GM19025 (cell line): Measurements from ENCODE around the gene HOXC11.

ENCODE experiments used
- ATAC-seq: cut with Tn5 transposase; IDR thresholded peaks from one replicate; pipeline ENCODE4 v1.9.1; 2021; ENCODE audit warnings: mild to moderate bottlenecking, low read depth, moderate library complexity; ENCODE audit not compliant: unreplicated experiment

HOXC11 gene

DNA sequence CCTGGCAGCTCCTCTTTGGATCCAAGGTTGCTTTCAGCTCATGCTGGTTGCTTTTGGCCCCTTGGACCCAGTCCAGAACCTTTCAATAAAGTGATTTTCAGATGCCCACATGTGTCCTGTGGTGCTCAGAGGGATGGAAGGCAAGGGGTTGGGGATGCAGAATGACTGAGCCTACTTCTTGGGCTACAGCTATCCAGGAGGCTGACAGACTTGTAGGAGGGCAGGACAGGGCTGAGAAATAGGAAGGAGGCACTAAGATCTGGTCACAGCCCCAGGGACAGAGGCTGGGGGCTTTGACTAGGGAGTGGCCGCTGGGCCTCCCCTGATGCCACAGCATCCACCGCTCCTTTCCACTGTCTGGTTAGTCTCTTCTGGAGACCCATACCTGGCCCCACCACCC is 1.2 kb upstream of the HOXC11 start:
- ATAC-seq: no peak

DNA sequence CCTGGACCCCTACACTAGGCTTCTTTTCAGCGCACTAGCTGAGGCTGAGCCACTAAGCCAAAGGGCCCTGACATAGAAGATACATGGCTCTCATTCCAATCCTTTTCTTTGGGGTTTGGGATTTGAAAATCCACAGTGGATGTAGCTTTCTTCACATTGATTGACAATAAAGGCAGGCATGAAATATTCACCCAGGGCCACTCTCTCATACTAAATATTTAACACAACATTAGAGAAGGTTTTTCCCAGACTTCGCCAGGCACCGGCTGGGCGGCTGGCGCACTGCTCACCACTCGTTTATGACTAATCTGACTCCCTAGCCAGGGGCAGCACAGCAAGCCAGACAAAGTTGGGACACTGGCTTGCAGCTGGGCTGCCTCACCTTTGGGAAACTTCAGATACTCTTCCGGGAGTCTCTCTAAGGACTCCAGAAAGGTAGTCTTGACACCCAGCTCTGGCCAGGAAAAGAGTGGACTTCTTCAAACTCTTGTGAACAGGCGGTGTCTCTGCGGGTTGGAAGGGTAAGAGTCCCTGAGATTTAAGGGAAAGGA is 699 bp upstream of the HOXC11 start:
- ATAC-seq: no peak

DNA sequence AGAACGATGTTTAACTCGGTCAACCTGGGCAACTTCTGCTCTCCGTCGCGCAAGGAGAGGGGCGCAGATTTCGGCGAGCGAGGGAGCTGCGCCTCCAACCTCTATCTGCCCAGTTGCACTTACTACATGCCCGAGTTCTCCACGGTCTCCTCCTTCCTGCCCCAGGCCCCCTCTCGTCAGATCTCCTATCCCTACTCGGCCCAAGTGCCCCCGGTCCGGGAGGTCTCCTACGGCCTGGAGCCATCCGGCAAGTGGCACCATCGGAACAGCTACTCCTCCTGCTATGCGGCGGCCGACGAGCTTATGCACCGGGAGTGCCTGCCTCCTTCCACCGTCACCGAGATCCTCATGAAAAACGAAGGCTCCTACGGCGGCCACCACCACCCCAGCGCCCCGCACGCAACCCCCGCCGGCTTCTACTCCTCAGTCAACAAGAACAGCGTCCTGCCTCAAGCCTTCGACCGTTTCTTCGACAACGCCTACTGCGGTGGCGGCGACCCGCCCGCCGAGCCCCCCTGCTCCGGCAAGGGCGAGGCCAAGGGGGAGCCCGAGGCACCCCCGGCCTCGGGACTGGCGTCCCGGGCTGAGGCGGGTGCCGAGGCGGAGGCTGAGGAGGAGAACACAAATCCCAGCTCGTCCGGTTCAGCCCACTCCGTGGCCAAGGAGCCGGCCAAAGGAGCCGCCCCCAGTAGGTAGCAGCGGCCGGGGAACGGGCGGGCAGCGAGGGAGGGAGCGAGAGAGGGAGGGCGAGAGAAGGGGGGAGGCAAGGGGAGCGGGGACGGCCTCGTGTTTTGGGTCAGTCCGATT is 513 bp downstream of the HOXC11 start:
- no peak for ATAC-seq

GRCh38 chr12:53974084-53975063 is 1.4 kb downstream of the HOXC11 start, which contains the start of gene HOTAIR:
TSS of gene HOTAIR (minus strand) at chr12:53974954.
- no peak for ATAC-seq

DNA sequence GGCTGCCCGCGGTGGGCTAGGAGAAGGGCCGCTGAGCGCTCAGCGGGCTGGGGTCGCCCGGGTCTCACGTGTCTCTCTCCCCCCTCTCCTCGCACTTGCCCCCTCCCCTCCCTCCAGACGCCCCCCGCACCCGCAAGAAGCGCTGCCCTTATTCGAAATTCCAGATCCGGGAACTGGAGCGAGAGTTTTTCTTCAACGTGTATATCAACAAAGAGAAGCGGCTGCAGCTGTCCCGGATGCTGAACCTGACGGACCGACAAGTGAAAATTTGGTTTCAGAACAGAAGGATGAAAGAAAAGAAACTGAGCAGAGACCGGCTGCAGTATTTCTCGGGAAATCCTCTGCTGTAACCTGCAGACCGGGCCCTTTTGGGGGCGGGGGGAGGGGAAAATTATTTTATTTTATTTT is 2.1 kb downstream of the HOXC11 start:
- no peak for ATAC-seq

GRCh38 chr12:53975479-53976152 is 2.7 kb downstream of the HOXC11 start:
- no peak for ATAC-seq

DNA sequence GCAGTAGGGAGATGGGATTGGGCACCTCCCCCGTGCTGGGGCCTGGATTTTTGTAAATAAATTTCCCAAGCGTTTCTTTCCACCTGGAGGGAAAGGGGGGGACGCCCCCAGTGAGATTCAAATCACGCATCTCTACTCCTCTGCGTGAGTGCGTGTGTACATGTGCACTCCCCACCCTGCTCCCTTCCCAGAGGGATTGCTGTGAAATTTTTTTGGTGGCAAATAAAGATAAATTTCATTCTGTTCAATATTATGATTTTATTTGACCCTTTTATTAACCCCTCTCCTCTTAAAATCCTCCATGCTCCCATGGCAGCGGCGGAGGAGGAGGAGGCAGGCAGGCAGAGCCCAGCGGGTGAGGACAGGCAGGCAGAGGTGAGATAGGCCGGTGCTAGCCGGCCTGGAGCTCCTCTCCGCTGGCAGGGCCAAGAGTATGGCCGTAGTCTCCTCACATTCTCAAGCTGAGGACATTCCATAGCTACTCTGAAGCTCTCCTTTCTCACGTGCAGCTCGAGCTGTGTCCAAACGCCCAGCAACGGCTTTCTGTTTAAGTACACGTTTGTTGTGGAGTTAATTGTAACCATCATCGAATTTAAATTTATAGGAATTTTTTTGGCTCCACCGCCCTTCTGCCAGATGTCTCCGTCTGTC is 3.4 kb downstream of the HOXC11 start:
- ATAC-seq: no peak

GRCh38 chr12:53976823-53977595 is 4.1 kb downstream of the HOXC11 start:
- no peak for ATAC-seq

GRCh38 chr12:53977596-53978445 is 4.9 kb downstream of the HOXC11 start:
- ATAC-seq: no peak

GRCh38 chr12:53978477-53979356 is 5.8 kb downstream of the HOXC11 start:
- ATAC-seq: no peak

- no peak for ATAC-seq
Observed at GRCh38 chr12:53980104-53980801, 7.3 kb downstream of the HOXC11 start.

GRCh38 chr12:53980802-53981496 is 8.0 kb downstream of the HOXC11 start:
- no peak for ATAC-seq

- no peak for ATAC-seq
Observed at GRCh38 chr12:53981634-53982565, 9.0 kb downstream of the HOXC11 start.

- no peak for ATAC-seq
Observed at GRCh38 chr12:53982648-53983567, 10.0 kb downstream of the HOXC11 start.
